IMR-90 (cell line): ENCODE measurements around the gene FAM89B.

ENCODE experiments used
- CEBPB ChIP-seq: IDR thresholded peaks from 2 replicates; pipeline ENCODE4 v1.6.1; 2012; ENCODE audit warnings: low read depth, low read length, improper control_type of control experiment
- FOS ChIP-seq: fragments of 150-350 bp; IDR thresholded peaks from 2 replicates; pipeline ENCODE4 v1.6.1; 2016; ENCODE audit warnings: low read depth, low read length
- POLR2A ChIP-seq: IDR thresholded peaks from 2 replicates; pipeline ENCODE4 v1.6.1; 2012; ENCODE audit warnings: mild to moderate bottlenecking, low read depth, low read length
- SMC3 ChIP-seq: fragments of 150-350 bp; IDR thresholded peaks from 2 replicates; pipeline ENCODE4 v1.6.1; 2016; ENCODE audit warnings: low read depth, mild to moderate bottlenecking, antibody characterized with exemption, low read length, moderate library complexity
- USF2 ChIP-seq: fragments of 150-350 bp; IDR thresholded peaks from 2 replicates; pipeline ENCODE4 v1.6.1; 2017; ENCODE audit warnings: mild to moderate bottlenecking, antibody characterized with exemption, low read length, low read depth
- TF ChIP-seq, protein P1 (sequence below): conservative IDR thresholded peaks from 2 replicates; pipeline ENCODE4 v1.5.1; 2012; ENCODE audit warnings: mild to moderate bottlenecking, low read depth, low read length, improper control_type of control experiment

DNA sequence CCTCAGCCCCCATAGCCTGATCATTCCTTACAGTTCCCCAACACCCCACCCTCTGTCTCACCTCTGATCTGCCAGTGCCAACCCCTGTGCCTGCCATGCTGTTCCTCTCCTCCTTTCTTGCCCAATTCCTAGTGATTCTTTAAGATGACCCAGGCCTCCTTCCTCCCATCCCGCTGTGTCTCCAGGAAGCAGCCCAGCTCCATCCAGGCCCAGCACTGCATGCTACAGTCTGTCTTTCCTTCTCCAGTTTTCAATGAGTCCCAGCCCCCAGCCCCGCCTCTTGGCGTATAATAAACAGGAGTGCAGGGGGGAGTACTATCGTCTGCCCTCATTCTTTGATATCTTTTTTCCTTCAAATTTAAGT lies 26.5 kb upstream of the FAM89B start:
- TF ChIP-seq USF2: no peak
- no peak for TF ChIP-seq POLR2A
- TF ChIP-seq, protein P1, sequence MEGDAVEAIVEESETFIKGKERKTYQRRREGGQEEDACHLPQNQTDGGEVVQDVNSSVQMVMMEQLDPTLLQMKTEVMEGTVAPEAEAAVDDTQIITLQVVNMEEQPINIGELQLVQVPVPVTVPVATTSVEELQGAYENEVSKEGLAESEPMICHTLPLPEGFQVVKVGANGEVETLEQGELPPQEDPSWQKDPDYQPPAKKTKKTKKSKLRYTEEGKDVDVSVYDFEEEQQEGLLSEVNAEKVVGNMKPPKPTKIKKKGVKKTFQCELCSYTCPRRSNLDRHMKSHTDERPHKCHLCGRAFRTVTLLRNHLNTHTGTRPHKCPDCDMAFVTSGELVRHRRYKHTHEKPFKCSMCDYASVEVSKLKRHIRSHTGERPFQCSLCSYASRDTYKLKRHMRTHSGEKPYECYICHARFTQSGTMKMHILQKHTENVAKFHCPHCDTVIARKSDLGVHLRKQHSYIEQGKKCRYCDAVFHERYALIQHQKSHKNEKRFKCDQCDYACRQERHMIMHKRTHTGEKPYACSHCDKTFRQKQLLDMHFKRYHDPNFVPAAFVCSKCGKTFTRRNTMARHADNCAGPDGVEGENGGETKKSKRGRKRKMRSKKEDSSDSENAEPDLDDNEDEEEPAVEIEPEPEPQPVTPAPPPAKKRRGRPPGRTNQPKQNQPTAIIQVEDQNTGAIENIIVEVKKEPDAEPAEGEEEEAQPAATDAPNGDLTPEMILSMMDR: no peak
- TF ChIP-seq FOS: no peak
- TF ChIP-seq SMC3: no peak
- TF ChIP-seq CEBPB: no peak
